Breast epithelium (tissue), 4 donors: ENCODE data around the gene SLC6A18. TPM values are rescaled to one million over a fixed set of nuclear protein-coding genes. Genes with fewer than 3 reads are reported as not detected.

Experiments used
- DNase-seq, 2 donors: peaks; one replicate each; pipeline ENCODE4 v3.0.0-alpha.2; 2019; ENCODE audit warnings: low spot score in 2 of 2
- H3K27ac ChIP-seq, 2 donors: fragments of 200-600 bp; sonication (generic) in 1 of 2; one replicate each; pipeline ENCODE4 v1.5.1; 2016 to 2019; ENCODE audit warnings: mild to moderate bottlenecking in 1 of 2
- H3K27me3 ChIP-seq, 2 donors: fragments of 200-600 bp; sonication (generic) in 1 of 2; one replicate each; pipeline versions ENCODE4 v1.5.1 to v1.6.0; 2017 to 2019; ENCODE audit warnings: control low read depth in 1 of 2, mild to moderate bottlenecking in 1 of 2
- H3K36me3 ChIP-seq: fragments of 200-600 bp; one replicate; pipeline ENCODE4 v1.5.1; 2019
- H3K4me1 ChIP-seq, 2 donors: fragments of 200-600 bp; sonication (generic); one replicate each; pipeline ENCODE4 v1.5.1; 2016 to 2019; ENCODE audit warnings: control low read depth in 1 of 2
- H3K4me3 ChIP-seq, 3 donors: fragments of 200-600 bp; sonication (generic); 1 replicate in 2 of 3; 2 replicates in 1 of 3; pipeline ENCODE4 v1.5.1; 2016 to 2019; ENCODE audit warnings: mild to moderate bottlenecking in 3 of 3, moderate library complexity in 2 of 3
- H3K9me3 ChIP-seq, 2 donors: fragments of 200-600 bp; sonication (generic) in 1 of 2; one replicate each; pipeline ENCODE4 v1.5.1; 2016 to 2019; ENCODE audit warnings: control low read depth in 1 of 2
- POLR2A ChIP-seq: fragments of 450-650 bp; IDR thresholded peaks from one replicate; pipeline ENCODE4 v1.6.1; 2016; ENCODE audit warnings: antibody characterized with exemption, mild to moderate bottlenecking, moderate library complexity
- POLR2AphosphoS5 ChIP-seq, 3 donors: sonication (generic); formaldehyde crosslinking; IDR thresholded peaks; one replicate each; pipeline ENCODE4 v1.6.1; 2017; ENCODE audit warnings: antibody characterized with exemption in 3 of 3
- intact Hi-C: fragments of 100-400 bp; cut with DNase I; formaldehyde crosslinking; loops from one replicate; pipeline ENCODE4 v1.15.1; 2023; ENCODE audit warnings: low total_unique reads
- total RNA-seq, 3 donors: library from RNA; depleted of rRNA; stranded (reverse); fragments of >200 nt; gene quantifications; one replicate each; pipeline ENCODE4 v1.1.0, GENCODE V29; 2016
- TF ChIP-seq, protein P1 (sequence below), 3 donors: fragments of 450-650 bp; IDR thresholded peaks; one replicate each; pipeline ENCODE4 v1.5.1; 2016 to 2017; ENCODE audit warnings: antibody characterized with exemption in 3 of 3, mild to moderate bottlenecking in 3 of 3, moderate library complexity in 3 of 3

Gene SLC6A18
- total RNA-seq, 3 donors from 2014 or later = not detected

DNA sequence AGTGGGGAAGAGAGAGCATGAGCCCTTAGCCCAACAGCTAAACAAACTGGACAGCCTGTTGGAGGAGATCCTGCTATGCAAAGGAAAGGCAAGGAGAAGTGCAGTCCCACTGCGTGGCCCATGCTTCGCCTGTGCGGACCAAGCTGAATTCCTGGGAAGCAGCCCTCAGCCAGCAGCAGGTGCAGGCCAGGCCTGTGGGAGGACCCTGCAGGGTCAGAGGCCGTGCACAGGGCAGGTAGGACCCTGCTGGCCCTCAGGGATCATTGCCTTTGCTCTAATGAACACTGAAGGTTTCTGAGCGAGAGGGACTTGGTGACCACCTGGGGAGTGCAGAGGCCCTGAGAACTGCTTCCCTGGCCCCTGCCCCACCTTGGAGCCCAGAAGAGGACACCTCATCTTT is 29.7 kb upstream of the SLC6A18 start:
- Histone ChIP-seq H3K4me1 (no peaks in the 10 kb centered on the region), H3K27me3 (peaks cover 0 to 52% of the 10 kb centered on the region in 2 donors), H3K9me3 (no peaks in the 10 kb centered on the region), H3K4me3 (no peak overlapping the region), H3K27ac (no peak overlapping the region), H3K36me3 (no peaks in the 10 kb centered on the region)
- TF ChIP-seq POLR2A = no peak
- TF ChIP-seq, protein P1, sequence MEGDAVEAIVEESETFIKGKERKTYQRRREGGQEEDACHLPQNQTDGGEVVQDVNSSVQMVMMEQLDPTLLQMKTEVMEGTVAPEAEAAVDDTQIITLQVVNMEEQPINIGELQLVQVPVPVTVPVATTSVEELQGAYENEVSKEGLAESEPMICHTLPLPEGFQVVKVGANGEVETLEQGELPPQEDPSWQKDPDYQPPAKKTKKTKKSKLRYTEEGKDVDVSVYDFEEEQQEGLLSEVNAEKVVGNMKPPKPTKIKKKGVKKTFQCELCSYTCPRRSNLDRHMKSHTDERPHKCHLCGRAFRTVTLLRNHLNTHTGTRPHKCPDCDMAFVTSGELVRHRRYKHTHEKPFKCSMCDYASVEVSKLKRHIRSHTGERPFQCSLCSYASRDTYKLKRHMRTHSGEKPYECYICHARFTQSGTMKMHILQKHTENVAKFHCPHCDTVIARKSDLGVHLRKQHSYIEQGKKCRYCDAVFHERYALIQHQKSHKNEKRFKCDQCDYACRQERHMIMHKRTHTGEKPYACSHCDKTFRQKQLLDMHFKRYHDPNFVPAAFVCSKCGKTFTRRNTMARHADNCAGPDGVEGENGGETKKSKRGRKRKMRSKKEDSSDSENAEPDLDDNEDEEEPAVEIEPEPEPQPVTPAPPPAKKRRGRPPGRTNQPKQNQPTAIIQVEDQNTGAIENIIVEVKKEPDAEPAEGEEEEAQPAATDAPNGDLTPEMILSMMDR (IDR thresholded peaks at IDR 0.05) = no peak
- no peak for TF ChIP-seq POLR2AphosphoS5 (IDR thresholded peaks at IDR 0.05)
- intact Hi-C loops = no loop called here
- no peak for DNase-seq

DNA sequence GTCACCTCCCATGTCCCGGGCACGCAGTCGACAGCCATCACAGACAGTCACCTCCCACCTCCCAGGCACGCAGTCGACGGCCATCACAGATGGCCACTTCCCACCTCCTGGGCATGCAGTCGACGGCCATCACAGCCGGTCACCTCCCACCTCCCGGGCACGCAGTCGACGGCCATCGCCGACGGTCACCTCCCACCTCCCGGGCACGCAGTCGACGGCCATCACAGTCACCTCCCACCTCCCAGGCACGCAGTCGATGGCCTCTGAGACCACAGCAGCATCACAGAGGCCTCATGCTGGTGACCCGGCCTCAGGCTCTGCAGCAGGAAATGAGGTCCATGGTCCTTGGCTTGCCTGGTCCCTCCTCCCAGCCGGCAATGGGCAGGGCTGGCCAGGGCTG is 29.3 kb upstream of the SLC6A18 start:
- no peaks in the 10 kb centered on the region for H3K4me1 ChIP-seq
- no peak for DNase-seq
- intact Hi-C loops = no loop called here
- TF ChIP-seq POLR2AphosphoS5 (IDR thresholded peaks at IDR 0.05) = no peak
- no peak for TF ChIP-seq POLR2A
- TF ChIP-seq, protein P1 (IDR thresholded peaks at IDR 0.05) = no peak
- H3K36me3 ChIP-seq = no peaks in the 10 kb centered on the region
- peaks cover 0 to 52% of the 10 kb centered on the region in 2 donors for H3K27me3 ChIP-seq
- no peaks in the 10 kb centered on the region for H3K9me3 ChIP-seq
- no peak overlapping the region for H3K27ac ChIP-seq
- H3K4me3 ChIP-seq = no peak overlapping the region

DNA sequence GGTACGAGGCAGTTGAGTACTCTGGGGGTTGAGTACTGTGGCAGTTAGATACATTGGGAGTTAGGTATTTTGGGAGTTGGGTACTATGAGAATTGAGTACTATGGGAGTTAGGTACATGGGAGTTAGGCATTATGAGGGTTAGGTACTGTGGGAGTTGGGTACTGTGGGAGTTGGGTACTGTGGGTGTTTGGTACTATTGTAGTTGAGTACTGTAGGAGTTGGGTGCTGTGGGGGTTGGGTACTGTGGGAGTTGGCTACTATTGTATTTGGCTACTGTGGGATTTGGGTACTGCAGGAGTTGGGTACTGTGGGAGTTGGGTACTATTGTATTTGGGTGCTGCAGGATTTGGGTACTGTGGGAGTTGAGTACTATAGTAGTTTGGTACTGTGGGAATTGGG is 28.6 kb upstream of the SLC6A18 start:
- intact Hi-C loops = no loop called here
- DNase-seq = no peak
- Histone ChIP-seq H3K27ac (no peak overlapping the region), H3K36me3 (no peaks in the 10 kb centered on the region), H3K27me3 (peaks cover 0 to 57% of the 10 kb centered on the region in 2 donors), H3K9me3 (no peaks in the 10 kb centered on the region), H3K4me3 (no peak overlapping the region), H3K4me1 (no peaks in the 10 kb centered on the region)
- TF ChIP-seq, protein P1 (IDR thresholded peaks at IDR 0.05) = no peak
- TF ChIP-seq POLR2AphosphoS5 (IDR thresholded peaks at IDR 0.05) (no peak), POLR2A (no peak)

DNA sequence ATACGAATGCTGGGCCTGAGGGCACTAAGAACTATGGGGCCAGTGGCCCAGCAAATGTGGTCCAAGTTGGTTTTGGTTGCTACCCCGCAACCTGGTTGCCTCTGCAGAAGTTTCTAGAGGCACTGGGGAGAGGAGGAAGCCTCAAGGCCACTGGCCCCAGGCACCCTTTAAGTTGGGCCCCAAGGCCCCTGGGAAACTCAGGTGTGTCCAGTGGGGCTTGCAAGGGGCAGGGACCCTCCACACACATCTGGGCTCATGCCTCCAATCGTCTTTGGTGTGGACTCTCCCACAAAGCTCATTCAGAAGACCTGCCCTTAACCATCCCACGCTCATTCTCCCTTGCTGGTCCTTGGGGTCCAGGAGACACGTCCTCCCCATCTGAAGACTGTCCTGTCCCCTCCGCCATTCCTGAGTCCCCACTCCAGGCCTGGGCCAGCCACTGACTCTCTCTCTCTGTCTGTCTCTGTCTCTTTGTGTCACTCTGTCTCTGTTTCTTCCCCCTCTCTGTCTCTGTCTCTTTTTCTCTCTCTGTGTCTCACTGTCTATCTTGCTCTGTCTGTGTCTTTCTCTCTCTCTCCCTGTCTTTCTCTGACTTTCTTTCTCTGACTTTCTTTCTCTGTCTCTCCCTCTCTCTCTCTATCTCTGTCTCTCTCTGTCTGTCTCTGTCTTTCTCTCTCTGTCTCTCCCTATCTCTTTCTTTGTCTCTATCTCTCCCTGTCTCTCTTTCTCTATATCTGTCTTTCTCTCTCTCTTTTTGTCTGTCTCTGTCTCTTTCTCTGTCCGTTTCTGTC is 27.1 kb upstream of the SLC6A18 start:
- Histone ChIP-seq H3K4me1 (no peaks in the 10 kb centered on the region), H3K27ac (no peak overlapping the region), H3K36me3 (no peaks in the 10 kb centered on the region), H3K9me3 (no peaks in the 10 kb centered on the region), H3K4me3 (no peak overlapping the region), H3K27me3 (peaks cover 0 to 69% of the 10 kb centered on the region in 2 donors)
- TF ChIP-seq POLR2AphosphoS5 (IDR thresholded peaks at IDR 0.05) (no peak), POLR2A (no peak)
- TF ChIP-seq, protein P1 (IDR thresholded peaks at IDR 0.05) = no peak
- intact Hi-C loops = no loop called here
- DNase-seq = no peak

DNA sequence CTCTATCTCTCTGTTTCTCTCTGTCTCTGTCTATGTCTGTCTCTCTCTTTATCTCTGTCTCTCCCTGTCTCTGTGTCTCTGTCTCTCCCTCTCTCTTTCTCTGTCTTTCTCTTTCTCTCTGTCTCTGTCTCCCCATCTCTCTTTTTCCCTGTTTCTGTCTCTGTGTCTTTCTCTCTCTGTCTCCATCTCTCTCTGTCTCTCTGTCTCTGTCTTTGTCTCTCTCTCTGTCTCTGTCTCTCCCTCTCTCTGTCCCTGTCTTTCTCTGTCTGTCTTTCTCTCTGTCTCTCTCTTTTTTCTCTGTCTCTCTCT is 25.9 kb upstream of the SLC6A18 start:
- no peaks in the 10 kb centered on the region for H3K9me3 ChIP-seq
- TF ChIP-seq POLR2AphosphoS5 (IDR thresholded peaks at IDR 0.05) (no peak), POLR2A (no peak)
- TF ChIP-seq, protein P1 (IDR thresholded peaks at IDR 0.05) = no peak
- no peak for DNase-seq
- H3K4me3 ChIP-seq = no peak overlapping the region
- no peaks in the 10 kb centered on the region for H3K4me1 ChIP-seq
- H3K36me3 ChIP-seq = no peaks in the 10 kb centered on the region
- intact Hi-C loops = no loop called here
- H3K27me3 ChIP-seq = peaks cover 0 to 80% of the 10 kb centered on the region in 2 donors
- H3K27ac ChIP-seq = no peak overlapping the region
